HCEC 1CT (cell line): ENCODE measurements around the gene PIK3CA.

ENCODE experiments used
- DNase-seq: peaks from one replicate; pipeline ENCODE4 v3.0.0-alpha.2; 2017

Gene PIK3CA

DNA sequence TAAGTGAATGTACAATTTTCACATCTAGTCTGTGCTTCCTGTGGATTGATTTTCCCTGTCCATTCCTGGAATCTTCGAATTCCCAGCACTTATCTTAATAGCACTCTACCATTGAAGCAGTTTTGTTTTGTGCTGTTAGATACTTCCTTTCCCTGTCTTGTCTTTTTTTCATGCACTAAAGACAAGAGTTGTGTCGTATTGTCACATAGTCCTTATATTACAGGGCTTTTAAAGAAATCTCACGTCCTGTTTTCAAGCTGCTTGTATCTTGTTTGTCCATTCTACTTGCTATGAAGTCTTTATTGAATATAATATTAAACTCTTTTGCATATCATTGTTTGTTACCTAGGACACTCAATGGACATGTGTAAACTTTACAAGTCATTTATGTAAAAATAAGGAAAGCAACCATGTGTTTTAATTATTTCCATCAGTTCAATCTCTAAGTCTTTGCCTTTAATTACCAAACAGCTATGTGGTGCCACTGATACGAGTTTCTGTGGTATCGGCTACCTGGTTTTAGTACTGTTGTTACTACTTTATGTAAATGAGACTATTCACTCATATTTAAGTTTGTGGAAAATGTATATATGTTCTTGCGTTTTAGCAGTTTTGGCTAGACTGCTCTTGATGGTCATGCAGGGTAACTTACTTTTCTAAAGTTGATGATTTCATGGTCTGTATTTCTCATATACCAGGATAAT, 10.3 kb downstream of the PIK3CA start:
- DNase-seq: no peak

DNA sequence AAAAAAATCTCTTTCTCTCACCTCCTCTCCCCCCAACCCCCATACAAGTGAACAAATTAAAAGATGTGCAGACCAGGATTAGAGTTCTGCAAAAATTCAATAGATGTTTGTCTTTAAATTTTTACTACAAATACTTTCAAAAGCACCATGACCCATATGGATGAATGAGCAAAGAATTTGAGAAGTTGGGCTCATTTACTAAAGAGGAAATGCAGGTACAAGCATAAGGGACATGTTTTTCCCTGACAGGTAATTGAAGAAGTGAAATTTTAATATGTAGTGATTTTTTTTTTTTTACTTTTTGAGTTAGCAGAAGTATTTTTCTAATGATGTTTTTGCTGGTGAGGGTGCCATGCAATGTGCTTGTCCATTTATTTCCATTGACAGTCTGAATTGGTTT, 15.3 kb downstream of the PIK3CA start:
- DNase-seq: no peak

DNA sequence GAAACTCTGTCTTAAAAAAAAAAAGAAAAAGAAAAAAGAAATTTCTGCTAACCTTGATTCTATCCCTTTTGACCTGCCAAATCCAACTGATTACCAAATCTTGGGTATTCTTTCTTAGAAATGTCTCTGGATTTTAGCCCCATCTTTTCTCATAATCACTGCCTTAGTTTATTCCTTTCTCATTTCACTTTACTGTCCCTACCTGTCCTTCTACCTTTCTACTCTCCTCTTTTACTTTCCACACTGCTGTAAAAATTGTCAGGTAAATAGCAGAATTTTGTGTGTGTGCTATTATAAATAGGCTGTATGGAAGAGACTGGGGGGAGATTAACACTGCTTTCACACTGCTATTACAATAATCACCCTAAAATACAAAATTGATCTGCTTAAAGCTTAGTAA, 16.7 kb downstream of the PIK3CA start:
- DNase-seq: no peak

DNA sequence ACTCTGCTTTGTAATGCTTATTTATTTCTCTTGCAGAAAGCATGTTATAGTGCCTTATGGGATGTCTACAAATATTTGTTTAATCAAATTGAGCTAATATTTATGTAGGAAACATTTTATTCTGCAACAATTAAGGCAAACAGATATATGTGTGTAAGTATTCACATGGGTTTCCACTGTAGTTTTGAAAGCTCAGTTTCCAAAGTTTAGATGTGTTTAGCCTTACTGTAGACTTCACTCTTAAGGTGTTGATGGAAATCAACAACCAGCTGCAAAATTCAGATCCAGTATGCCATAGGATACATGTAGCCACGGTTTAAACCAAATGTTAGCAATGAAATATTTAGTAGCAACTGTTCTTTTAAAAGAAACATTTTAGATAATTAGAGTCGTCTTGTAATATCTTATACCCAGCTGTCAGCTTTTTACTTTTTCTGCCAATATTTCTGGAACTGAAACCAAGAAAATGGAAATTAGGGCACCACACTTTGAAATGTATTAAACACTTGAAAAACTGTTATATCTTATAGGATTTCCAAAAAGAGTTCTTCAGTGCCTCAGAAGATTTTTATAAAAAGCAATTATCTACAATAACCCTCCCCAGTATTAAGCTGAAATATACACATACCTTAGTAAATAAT, 18.5 kb downstream of the PIK3CA start:
- no peak for DNase-seq

DNA sequence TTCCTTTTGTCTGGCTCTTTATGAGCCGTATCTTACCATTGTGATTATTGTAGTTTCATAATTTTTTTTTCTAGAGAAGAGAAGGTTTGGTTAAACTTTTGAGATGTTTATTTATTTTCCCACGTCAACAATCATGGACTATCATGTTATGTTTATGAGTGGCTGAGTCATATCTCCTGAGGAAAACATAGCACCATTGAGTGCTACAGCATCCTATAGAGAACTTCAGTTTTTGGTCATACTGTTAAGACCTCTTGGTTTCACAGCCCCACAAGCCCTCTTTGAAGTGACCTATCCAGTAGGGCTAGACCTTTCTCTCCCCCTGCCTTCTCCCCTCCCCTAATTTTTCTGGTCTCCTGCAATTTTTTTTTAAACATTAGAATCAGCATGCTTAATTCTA, 20.8 kb downstream of the PIK3CA start:
- peak; percentile 25 for DNase-seq

DNA sequence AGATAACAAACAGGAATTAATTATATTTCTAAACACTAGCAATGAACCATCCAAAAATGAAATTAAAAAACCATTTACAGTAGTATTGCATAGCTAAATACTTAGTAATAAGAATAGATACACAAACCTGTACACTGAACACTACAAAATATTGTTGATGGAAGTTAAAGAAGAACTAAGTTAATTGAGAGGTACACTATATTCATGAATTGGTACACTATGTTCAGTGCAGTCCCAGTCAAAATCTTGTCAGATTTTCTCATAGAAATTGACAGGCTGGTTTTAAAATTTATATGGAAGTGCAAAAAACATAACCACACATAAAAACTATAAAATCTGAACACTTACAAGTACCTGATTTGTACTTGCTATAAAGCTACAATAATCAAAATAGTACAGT, 24.4 kb downstream of the PIK3CA start:
- DNase-seq: no peak

DNA sequence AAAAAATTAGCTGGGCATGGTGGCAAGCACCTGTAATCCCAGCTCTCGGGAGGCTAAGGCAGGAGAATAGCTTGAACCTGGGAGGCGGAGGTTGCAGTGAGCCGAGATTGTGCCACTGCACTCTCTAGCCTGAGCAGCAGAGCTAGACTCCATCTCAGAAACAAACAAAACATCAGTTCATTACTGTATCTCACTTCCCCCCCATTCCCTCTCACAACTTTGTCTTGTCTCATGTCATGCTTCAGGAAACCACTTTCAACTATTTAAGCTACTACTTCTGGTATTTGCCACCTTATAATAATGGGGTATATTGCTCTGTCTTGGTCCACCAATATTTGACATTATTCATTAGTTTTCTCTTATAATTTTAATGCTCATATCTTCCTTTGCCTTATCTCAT, 26.2 kb downstream of the PIK3CA start:
- DNase-seq: no peak

DNA sequence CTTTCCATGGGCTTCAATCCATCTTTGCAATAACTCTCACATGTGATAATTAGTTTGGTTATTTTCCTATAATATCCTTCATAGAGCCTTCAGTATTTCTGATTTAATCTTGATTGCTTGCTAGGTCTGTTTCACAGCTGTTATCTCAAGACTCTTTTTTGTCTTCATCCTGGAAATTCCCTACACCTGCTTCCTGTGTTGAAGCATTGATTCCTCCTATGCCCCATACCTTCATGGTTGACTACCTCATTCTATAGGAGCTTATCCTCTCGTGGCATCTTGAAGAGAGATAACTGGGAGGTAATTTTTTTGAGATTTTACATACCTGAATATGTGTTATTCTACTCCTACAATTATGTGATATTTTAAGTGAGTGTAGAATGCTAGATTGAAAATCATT, 26.7 kb downstream of the PIK3CA start:
- DNase-seq: no peak

DNA sequence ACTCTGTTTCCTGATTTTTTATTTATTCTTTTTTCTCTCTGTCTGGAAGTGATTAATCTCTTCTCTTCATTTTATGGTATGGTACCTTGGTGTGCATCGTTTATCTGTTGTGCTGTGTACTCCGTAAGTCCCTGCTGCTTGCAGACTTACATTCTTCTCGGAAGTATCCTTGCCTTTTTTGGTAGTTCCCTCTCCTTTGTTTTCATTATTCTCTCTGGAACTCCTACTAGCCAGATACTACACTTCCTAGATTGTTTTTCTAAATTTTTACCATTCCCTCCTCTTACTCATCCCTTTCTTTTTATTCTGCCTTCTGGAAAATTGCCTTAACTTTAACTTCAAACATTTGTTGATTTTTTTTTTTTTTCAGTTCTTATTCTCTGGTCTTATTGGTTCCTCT, 27.2 kb downstream of the PIK3CA start:
- no peak for DNase-seq

DNA sequence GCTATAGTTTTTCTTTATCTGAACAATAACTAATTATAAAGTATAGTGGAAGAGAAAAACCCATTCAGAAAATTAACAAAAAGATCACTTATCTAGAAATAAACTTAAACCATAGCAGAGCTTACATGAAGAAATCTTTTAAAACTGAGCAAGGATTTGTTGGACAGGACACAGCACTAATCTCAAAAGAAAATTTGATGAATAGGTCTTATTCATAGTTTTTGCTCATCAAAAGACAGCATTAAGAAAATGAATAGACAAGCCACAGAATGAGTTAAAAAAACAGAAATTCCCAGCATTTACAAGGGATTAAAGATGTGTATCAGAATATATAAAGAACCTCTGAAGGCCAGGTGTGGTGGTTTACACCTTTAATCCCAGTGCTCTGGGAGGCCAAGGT, 29.5 kb downstream of the PIK3CA start:
- DNase-seq: no peak

DNA sequence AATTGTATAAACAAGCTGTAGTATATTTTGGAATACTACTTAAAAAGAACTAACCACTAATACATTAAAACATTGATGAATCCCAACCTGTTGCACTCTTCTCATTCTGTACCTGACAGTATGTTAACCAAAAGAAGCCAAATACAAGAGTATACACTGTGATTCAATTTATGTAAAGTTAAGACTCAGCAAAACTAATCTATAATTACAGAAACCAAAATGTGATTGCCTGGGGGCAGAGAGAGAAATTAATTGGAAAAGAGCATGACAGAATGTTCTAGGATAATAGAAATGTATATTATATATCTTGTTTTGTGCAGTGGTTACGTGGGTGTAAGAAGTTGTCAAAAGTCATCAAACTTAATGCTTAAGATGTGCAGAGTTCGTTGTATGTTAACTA, 31.1 kb downstream of the PIK3CA start:
- DNase-seq: no peak

DNA sequence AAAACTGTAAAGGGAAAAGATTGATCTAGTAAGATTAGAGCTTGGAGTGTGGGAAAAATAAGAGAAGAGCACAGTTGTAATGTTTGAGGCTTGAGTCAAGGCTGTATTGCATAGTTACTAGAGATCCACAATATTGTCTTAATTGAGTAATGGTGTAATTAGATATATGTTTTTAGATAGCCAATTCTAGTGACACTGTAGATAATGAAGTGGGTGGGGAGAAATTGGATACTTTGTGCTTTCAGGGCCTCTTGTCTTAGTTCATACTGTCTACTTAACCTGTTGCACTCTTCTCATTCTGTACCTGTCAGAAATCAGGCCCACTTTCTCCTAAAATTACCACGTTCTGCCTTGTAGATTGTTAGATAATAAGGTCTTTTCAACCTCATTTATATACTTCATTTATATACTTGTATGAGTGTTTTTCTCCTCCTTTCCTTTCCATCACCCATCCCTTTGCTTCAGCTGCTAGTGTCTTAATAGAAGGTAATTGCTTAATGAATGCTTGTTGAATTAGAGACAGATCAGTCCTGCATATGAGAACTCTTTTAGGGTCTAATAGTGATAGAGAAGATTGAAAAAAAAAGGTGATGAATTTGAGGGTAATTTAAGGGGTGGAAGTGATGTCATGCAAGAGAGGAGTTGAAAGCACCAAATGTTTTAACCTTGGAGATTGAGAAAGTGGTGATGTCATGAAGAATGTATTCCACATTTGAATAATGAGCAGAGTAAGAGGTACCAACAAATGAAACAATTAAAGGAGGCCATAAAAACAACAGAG, 32.0 kb downstream of the PIK3CA start:
- DNase-seq: peak; percentile 71

DNA sequence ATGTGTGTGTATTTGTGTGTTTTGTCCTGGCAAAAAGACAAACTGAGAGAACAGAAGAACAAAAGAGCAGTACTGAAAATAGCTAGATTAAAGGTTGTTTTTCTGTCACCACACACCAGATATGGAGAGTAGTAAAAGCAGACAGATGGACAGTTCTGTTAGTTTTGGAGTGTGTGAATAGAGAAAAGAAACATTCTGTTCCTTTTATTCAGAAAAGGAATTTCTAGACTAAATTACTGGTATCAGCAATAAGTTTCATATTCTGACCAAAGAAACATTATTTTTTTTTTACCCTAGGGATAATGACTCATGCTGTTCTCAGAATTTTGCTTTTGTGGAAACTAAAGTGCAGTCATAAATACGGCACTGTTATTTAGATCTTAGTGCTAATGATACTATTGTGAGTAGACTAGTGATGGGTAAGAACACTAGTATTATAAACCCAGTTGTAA, 32.9 kb downstream of the PIK3CA start:
- DNase-seq: peak; percentile 73

DNA sequence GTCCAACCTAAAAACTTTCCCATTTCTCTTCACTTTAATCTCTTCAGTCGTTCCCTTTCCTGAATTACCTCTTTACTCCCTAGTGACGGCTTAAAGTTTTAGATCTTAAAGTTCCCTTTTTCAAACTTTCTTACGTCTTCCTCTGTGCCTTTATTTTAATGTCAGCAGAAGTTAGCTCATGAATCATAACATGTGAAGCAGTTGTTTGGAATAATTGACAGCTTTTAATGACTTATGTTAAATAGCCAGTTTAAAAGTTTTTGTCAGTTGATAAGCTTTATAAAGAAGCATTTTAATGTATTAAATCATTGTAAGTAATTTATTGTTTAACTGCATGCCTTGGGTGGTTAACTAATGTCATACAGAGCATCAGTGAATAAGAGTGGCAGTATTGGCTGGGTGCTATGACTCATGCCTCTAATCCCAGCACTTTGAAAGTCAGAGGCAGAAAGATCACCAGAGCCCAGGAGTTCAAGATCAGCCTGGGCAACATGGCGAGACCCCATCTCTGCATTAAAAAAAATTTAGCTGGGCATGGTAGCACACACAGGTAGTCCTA, 33.9 kb downstream of the PIK3CA start:
- peak; percentile 64 for DNase-seq

DNA sequence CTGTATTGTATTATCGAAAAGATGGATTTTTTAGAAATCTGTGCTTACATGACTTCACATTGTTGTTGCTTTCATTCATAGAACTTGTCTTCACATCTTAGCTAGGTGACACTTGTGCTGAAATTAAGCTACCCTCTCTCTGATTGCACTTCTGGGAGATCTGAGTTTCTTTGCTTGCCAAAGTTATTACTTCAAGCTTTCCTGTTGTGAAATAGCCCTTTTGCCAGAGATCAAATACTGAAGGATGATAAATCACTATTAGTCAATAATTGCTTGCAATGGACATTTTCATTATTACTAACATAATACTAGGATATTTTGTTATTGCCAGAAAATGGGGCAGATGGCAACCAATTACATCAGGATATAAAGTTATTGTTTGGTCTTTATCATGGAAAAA, 34.7 kb downstream of the PIK3CA start:
- DNase-seq: peak; percentile 15

DNA sequence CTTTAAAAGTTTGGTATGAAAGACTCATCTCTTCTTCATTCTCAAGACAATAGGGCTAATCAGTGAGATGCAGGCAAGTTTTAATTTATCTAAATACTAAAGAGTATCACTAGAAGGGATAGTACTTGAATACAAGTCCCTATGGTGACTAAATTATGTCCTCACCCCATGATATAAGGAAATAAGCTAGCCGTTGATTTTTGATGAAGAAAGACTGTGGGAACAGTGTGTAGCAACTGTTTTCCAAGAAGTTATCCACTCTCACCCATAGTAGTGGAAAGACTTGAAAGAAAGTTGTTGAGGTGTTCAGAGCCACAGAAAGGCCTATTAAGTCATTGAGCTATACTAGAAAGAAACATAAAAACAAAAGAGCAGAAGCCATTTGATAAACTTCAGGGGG, 36.7 kb downstream of the PIK3CA start:
- no peak for DNase-seq

DNA sequence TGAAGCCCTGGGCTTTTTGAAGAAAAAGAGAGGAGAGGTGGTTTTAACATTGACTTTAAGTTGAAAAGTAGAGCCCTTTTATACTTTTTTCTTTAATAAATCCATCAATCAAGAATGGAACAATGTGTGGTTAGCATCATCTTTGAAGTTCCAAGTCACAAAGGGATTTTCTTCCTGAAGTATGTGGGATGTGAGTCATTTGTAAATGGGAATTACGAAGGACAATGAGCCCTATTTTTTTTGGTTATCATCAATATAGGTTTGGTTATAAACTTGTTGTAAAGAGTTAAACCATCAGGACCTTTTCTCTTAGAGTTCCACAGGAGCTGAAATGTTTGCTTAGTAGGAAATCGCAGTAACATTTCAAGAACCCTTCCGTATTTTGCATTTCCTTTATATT, 38.3 kb downstream of the PIK3CA start:
- DNase-seq: no peak

DNA sequence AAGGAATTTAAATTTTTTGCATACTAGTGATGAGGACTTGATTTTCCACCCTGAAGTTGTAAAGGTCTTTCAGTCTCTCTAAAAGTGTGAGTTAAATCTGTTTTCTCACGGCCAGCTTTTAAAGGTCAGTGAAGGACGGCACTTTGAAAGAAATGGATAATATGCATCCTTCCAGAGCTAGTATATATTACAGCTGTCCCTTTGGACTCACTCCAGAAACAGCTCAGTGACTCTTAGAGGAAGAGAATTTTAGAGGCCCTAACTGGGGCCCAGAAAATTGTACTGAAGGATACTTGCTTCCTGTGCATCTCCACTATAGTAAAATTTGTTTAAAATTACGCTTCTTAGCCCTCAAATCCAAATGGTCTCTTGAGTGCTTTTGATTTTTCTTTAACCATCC, 41.6 kb downstream of the PIK3CA start:
- peak; percentile 80 for DNase-seq

DNA sequence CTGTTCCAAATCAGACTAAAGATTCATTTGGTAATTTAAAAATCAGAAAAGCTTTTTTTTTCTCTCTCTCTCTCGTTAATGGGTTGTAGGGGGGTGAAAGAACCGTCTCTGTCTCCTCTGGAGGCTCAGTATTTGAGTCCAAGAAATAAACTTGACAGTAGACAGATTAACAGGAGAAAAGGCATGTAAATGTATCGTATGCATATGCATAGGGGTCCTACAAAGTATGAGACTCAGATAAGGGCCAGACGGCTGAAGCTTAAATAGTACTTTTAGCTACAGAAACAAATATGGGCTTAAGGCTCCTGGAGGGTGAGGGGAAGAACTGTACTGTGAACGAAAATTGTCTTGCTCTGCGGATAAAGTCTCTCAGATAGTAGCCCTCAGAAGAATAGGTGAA, 42.4 kb downstream of the PIK3CA start:
- no peak for DNase-seq

DNA sequence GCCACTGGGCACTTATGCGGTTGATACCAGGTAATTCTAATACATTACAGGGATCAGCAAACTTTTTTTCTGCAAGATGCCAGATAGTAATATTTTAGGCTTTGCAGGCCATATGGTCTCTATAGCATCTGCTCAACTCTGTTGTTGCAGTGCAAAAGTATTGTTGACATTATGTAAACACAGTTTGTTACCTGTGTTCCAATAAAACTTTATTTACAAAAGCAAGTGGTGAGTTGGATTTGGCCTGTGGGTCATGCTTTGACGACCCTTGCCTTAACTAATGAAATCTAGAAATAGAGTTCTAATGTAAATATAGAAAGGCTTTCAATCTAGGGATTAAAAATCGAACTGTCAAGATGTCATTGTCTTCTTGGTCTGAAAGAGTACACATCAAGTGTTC, 44.4 kb downstream of the PIK3CA start:
- no peak for DNase-seq

DNA sequence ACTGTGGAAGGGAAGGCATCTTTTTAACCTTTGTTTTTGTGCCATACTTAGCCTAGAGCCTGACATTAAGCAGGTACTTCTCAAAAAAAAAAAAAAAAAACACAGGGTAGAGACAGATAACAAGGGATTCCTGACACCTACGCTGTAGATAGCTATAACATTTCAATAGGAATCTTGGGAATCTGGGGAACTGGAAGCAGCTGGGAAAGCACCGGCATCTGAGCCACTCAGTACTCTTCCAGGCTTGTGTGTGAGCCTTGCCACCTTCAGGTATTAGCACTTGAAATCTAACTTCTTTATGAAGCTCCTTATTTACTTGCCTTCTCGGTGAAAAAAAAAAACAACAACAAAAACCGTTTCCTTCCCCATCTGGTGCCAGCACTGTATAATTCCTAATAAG, 46.8 kb downstream of the PIK3CA start:
- DNase-seq: no peak

DNA sequence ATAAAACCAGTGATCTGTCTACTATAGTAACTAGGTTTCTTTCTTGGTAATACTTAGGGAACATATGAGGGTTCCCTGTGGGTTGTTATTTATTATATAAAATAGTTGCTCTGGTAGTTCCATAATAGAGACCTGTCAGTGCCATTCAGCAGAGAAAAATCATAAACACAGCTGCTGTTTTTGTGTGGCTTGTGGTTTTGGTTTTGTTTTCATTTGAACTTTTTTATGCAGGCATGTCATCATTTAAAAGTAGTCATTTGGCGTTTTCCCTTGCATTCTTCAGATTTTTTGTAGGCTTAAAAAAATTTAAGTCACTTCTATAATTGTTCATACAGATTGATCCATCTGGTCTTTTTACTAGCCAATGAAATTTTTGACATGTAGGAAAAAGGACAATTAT, 47.9 kb downstream of the PIK3CA start:
- peak; percentile 93 for DNase-seq

DNA sequence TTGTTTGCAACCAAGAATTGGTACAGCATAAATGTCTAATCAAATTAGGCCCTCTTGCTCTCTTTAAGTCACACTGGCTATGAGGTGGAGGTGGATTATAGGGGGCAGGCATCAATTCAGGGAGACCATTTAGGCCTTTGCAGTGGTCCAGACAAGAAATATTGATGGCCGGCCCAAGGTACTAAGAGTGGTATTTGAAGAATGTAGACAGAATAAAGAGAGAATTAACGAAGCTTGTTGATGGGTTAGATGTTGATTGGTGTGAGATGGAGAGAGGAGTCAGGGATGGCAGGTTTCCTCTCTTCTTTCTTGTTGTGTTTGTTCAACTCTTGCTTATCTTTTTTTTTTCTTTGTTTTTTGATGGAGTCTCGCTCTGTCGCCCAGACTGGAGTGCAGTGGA, 48.5 kb downstream of the PIK3CA start:
- no peak for DNase-seq

DNA sequence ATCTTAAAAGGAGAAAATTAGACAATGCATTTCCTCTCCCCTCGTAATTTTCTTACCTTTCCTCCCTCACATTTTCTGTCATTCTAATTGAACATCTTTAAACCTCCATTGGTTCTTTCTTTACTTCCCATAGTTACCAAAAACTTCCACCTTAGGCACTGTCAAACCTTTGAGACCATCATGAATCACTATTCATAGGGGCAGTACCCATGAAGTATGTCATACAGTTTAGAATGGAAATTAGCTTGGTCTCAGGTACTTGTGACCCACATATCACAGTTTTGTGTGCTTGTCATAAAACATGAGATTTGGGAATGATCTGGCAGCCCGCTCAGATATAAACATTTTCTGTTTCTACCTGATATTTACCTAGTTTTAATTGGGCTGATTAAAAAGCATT, 52.6 kb downstream of the PIK3CA start:
- no peak for DNase-seq
